Stomach (tissue), 4 donors: ENCODE data around the gene DHDDS.

ENCODE experiments used
- CTCF ChIP-seq, 7 experiments: fragments of 450-650 bp in 4 of 7; fragments of 200-600 bp in 3 of 7; sonication (generic) in 3 of 7; IDR thresholded peaks; one replicate each; pipeline ENCODE4 v1.5.1; 2016 to 2019; ENCODE audit warnings: antibody characterized with exemption in 7 of 7, control low read depth in 2 of 7, mild to moderate bottlenecking in 1 of 7
- POLR2A ChIP-seq, 4 donors: fragments of 450-650 bp; IDR thresholded peaks; one replicate each; pipeline ENCODE4 v1.6.1; 2016; ENCODE audit warnings: antibody characterized with exemption in 4 of 4, control low read depth in 2 of 4, mild to moderate bottlenecking in 1 of 4, moderate library complexity in 1 of 4
- POLR2AphosphoS5 ChIP-seq, 3 donors: sonication (generic); formaldehyde crosslinking; IDR thresholded peaks; one replicate each; pipeline ENCODE4 v1.6.1; 2016; ENCODE audit warnings: antibody characterized with exemption in 3 of 3

- no peak for TF ChIP-seq CTCF (IDR thresholded peaks at IDR 0.05)
- no peak for TF ChIP-seq POLR2A (IDR thresholded peaks at IDR 0.05)
- no peak for TF ChIP-seq POLR2AphosphoS5 (IDR thresholded peaks at IDR 0.05)
Observed at GRCh38 chr1:26410706-26411623, 21.2 kb upstream of the DHDDS start, which contains the start of gene LIN28A.
